Nucleus accumbens (tissue), 56 donors: Measurements from ENCODE around the gene PSD2.

Source experiments
- DNase-seq, 56 donors: peaks; one replicate each; lab custom pipeline; 2025; lab: John Stamatoyannopoulos, UW

The PSD2 gene

GRCh38 chr5:139893873-139894272, 98.3 kb downstream of the PSD2 start:
- no peak for DNase-seq
